ENCODE measurements around the gene PLCB3.

Gene PLCB3

DNA sequence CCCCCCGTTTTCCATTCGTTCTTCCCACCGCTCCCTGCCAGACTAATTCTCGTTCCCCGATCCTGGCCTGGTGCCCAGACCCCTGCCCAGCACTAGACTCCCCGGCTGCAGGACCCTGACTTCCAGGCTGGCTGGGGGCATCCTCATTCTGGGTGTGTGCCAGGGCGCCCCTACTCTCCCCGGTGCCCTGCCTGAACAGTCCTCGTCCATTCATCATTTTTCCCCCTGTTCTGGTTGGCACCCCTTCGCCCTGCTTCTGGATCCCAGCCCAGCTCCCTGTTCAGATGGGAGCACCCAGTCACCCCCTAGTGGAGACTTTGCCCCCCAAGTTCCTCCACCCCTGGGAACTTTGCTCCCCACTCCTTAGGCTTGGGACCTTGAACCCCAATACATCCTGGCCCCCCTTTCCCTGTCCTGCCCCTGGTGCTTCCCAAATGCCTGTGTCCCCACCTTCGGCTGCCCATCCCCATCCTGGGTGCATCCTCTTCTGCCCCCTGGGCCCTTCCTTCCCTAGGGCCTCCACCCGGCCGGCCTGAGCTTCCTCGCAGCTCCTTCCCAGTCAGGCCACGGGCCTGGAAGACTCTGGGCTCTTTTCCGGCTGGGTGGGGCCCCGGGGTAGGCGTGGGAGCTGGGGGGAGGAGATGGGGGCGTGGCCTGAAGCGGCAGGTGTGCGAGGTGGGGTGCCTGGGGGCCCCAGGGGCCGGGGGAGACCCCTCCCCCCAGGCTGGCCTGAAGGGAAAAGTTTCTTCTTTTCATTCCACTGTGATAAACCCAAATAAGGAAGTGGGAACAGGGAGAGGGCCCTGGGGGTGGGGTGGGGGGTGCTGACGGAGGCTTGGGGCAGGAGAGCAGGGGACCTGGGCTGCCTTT is 908 bp downstream of the PLCB3 start:
- TF ChIP-seq, protein P1, sequence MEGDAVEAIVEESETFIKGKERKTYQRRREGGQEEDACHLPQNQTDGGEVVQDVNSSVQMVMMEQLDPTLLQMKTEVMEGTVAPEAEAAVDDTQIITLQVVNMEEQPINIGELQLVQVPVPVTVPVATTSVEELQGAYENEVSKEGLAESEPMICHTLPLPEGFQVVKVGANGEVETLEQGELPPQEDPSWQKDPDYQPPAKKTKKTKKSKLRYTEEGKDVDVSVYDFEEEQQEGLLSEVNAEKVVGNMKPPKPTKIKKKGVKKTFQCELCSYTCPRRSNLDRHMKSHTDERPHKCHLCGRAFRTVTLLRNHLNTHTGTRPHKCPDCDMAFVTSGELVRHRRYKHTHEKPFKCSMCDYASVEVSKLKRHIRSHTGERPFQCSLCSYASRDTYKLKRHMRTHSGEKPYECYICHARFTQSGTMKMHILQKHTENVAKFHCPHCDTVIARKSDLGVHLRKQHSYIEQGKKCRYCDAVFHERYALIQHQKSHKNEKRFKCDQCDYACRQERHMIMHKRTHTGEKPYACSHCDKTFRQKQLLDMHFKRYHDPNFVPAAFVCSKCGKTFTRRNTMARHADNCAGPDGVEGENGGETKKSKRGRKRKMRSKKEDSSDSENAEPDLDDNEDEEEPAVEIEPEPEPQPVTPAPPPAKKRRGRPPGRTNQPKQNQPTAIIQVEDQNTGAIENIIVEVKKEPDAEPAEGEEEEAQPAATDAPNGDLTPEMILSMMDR (conservative IDR thresholded peaks at IDR 0.05; ENCODE audit: low read length): peak; percentile 54
- peak overlapping the region; percentile 78 for H3K4me3 ChIP-seq (ENCODE audit: low read length)
- peak; percentile 34 for DNase-seq (ENCODE audit: low read depth)

DNA sequence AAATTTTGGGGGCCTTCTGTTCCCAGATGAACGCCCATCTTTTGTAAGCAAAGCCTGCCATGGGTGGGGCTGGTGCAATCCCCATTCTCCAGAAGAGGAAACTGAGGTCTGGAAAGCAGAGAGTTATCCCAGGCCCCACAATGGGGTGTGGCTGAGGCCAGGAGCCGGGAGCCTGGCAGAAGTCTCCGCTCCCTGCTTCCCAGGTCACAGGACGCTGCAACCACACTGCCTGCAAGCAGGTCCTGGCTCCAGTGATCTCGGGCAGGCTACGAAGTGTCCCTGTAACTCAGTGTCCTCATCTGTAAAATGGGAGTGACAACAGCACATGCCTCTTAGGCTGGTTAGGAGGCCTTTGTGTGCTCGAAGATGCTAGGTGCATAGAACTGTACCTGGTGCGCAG is 1.7 kb downstream of the PLCB3 start:
- H3K4me3 ChIP-seq (ENCODE audit: low read length): peak overlapping the region; percentile 78
- TF ChIP-seq, protein P1 (conservative IDR thresholded peaks at IDR 0.05; ENCODE audit: low read length): no peak

DNA sequence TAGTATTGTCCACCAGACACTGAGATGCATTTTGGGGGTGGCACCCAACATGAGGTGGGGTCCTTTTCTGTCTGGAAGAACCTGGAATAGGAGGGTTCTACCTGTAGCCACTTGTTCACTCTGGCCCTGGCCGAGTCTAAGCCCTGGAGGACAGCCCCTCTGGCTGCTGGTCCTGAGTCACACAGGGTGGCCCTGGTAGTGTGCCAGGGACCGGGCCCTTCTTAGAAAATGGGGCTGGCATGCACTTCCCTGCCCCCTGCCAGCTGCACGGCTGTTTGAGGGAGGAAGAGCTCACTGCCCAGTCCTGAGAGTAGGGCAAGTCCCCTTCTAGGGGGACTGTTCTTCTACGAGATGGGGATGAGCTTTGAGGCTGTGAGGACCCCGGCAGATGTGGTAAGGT is 2.2 kb downstream of the PLCB3 start:
- DNase-seq (ENCODE audit: low read depth): peak; percentile 12
- TF ChIP-seq, protein P1 (conservative IDR thresholded peaks at IDR 0.05; ENCODE audit: low read length): no peak

More for the DNA sequence above, 1.7 kb downstream of the PLCB3 start:
- DNase-seq (ENCODE audit: low read depth): no peak

DNA sequence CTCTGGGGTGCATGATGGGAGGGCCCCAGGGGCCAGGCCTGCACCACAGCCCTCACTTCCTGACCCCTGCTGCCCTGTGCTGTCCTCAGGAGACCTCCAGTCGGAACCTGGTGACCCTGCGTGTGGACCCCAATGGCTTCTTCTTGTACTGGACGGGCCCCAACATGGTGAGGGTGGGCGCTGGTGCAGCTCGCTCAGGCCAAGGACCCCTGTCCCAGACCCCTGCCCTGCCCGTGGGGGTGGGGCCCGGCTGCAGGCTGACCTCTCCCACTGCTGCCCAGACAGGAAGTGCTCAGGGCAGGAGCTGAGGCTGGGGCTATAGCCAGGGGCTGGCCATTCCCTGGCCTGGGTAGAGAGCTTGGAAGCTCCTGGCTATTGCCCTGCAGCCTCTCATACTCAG is 3.0 kb downstream of the PLCB3 start:
- TF ChIP-seq, protein P1 (conservative IDR thresholded peaks at IDR 0.05; ENCODE audit: low read length): no peak
- no peak overlapping the region for H3K4me3 ChIP-seq (ENCODE audit: low read length)
- DNase-seq (ENCODE audit: low read depth): no peak

More for the DNA sequence above, 2.2 kb downstream of the PLCB3 start:
- H3K4me3 ChIP-seq (ENCODE audit: low read length): no peak overlapping the region

DNA sequence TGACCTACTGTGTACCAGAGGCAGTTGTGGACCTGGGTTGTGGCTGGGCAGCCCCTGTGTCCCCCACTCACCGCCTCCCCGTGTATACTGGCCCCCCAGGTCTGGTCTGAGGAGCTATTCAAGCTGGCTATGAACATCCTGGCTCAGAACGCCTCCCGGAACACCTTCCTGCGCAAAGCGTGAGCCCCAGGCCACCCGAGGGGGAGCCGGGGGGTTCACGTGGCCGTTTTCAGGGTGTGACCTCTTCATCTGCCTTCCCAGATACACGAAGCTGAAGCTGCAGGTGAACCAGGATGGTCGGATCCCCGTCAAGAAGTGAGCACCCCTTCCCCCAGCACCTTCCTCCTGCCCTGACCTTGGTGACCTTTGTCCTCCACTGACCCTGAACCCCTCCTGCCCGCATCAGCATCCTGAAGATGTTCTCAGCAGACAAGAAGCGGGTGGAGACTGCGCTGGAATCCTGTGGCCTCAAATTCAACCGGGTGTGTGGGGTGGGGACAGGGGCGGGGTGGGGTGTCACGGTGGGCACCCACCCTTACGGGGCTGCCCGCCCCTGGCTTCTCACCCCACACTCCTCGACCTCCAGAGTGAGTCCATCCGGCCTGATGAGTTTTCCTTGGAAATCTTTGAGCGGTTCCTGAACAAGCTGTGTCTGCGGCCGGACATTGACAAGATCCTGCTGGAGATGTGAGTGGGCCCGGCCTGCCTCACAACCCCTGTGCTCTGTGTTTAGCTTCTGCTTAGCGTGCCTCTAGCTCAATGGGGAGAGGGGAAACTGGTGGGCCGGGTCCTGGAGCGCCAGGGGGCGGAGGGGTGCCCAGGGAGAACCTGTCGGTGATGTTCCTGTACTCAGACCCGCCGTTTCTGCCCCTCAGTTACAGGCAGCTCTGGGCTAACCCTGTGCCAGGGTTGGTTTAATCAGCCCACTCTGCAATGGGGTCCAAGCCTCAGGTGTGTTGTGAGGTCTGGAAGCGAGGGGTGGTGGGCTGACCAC is 4.1 kb downstream of the PLCB3 start:
- H3K4me3 ChIP-seq (ENCODE audit: low read length): no peak overlapping the region
- no peak for DNase-seq (ENCODE audit: low read depth)
- TF ChIP-seq, protein P1 (conservative IDR thresholded peaks at IDR 0.05; ENCODE audit: low read length): no peak

DNA sequence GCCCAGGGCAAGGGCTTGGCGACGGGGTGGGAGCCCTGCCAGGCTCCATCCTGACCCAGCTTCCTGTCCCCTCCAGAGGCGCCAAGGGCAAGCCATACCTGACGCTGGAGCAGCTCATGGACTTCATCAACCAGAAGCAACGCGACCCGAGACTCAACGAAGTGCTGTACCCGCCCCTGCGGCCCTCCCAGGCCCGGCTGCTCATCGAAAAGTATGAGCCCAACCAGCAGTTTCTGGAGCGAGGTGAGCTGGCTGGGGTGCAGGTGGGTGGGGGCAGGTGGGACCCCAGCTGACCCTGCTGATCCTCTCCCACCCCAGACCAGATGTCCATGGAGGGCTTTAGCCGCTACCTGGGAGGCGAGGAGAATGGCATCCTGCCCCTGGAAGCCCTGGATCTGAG is 5.0 kb downstream of the PLCB3 start:
- no peak overlapping the region for H3K4me3 ChIP-seq (ENCODE audit: low read length)
- DNase-seq (ENCODE audit: low read depth): no peak
- TF ChIP-seq, protein P1 (conservative IDR thresholded peaks at IDR 0.05; ENCODE audit: low read length): no peak
